Osteocyte (in vitro differentiated cells): ENCODE results near the gene RAVER1. TPM values are rescaled to one million over a fixed set of nuclear protein-coding genes. Genes with fewer than 3 reads are reported as not detected.
"Not testable (repeated sequence)": the region's sequence is repeated elsewhere in the genome, so short reads cannot be mapped to it uniquely, and the experiment has no call there.

Experiments used
- DNase-seq: peaks from one replicate; pipeline ENCODE4 v3.0.0; 2021; ENCODE audit warnings: mixed read lengths; ENCODE audit not compliant: unreplicated experiment; ENCODE audit errors: extremely low spot score
- H3K27ac Mint-ChIP-seq: one replicate; pipeline ENCODE4 v1.8.0; 2021; ENCODE audit warnings: mild to moderate bottlenecking, mixed read lengths; ENCODE audit not compliant: unreplicated experiment
- H3K27me3 Mint-ChIP-seq: one replicate; pipeline ENCODE4 v1.8.0; 2021; ENCODE audit warnings: mixed read lengths; ENCODE audit not compliant: unreplicated experiment
- H3K36me3 Mint-ChIP-seq: one replicate; pipeline ENCODE4 v1.8.0; 2021; ENCODE audit warnings: mixed read lengths; ENCODE audit not compliant: unreplicated experiment
- H3K4me1 Mint-ChIP-seq: one replicate; pipeline ENCODE4 v1.8.0; 2021; ENCODE audit warnings: mixed read lengths; ENCODE audit not compliant: unreplicated experiment
- H3K4me3 Mint-ChIP-seq: one replicate; pipeline ENCODE4 v1.8.0; 2021; ENCODE audit warnings: mild to moderate bottlenecking, moderate library complexity, mixed read lengths; ENCODE audit not compliant: unreplicated experiment
- H3K9me3 Mint-ChIP-seq: one replicate; pipeline ENCODE4 v1.8.0; 2021; ENCODE audit warnings: mixed read lengths; ENCODE audit not compliant: unreplicated experiment
- total RNA-seq: library from RNA; stranded (reverse); gene quantifications from 2 replicates; pipeline ENCODE4 v1.2.1, GENCODE V29; 2021
- TF ChIP-seq, protein P1 (sequence below): fragments of 200-600 bp; sonication (generic); IDR thresholded peaks from 2 replicates; pipeline ENCODE4 v1.5.0; 2021; ENCODE audit warnings: antibody characterized with exemption, mild to moderate bottlenecking, moderate library complexity

The RAVER1 gene
- total RNA-seq, 1 donor from 2014 or later: 45.8 TPM

DNA sequence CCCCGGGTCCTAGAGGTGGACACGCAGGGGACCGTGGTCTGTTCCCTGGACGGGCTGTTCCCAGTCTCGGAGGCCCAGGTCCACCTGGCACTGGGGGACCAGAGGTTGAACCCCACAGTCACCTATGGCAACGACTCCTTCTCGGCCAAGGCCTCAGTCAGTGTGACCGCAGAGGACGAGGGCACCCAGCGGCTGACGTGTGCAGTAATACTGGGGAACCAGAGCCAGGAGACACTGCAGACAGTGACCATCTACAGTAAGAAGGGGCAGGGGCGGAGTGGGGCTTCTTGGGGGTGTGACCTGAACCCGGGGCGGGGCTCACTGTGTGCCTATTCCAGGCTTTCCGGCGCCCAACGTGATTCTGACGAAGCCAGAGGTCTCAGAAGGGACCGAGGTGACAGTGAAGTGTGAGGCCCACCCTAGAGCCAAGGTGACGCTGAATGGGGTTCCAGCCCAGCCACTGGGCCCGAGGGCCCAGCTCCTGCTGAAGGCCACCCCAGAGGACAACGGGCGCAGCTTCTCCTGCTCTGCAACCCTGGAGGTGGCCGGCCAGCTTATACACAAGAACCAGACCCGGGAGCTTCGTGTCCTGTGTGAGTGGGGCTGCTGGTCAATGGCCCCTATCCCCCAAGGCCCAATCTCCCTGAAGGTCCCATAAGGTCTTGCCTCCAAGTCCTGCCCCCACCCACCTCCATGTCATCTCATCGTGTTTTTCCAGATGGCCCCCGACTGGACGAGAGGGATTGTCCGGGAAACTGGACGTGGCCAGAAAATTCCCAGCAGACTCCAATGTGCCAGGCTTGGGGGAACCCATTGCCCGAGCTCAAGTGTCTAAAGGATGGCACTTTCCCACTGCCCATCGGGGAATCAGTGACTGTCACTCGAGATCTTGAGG lies 49.0 kb downstream of the RAVER1 start:
- no peak for DNase-seq
- Mint-ChIP-seq H3K9me3 (no peaks in the 10 kb centered on the region), H3K4me1 (peaks cover 12% of the 10 kb centered on the region), H3K27me3 (peaks cover 11% of the 10 kb centered on the region), H3K36me3 (peaks cover 17% of the 10 kb centered on the region), H3K27ac (no peak overlapping the region), H3K4me3 (no peak overlapping the region)
- TF ChIP-seq, protein P1, sequence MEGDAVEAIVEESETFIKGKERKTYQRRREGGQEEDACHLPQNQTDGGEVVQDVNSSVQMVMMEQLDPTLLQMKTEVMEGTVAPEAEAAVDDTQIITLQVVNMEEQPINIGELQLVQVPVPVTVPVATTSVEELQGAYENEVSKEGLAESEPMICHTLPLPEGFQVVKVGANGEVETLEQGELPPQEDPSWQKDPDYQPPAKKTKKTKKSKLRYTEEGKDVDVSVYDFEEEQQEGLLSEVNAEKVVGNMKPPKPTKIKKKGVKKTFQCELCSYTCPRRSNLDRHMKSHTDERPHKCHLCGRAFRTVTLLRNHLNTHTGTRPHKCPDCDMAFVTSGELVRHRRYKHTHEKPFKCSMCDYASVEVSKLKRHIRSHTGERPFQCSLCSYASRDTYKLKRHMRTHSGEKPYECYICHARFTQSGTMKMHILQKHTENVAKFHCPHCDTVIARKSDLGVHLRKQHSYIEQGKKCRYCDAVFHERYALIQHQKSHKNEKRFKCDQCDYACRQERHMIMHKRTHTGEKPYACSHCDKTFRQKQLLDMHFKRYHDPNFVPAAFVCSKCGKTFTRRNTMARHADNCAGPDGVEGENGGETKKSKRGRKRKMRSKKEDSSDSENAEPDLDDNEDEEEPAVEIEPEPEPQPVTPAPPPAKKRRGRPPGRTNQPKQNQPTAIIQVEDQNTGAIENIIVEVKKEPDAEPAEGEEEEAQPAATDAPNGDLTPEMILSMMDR: no peak

DNA sequence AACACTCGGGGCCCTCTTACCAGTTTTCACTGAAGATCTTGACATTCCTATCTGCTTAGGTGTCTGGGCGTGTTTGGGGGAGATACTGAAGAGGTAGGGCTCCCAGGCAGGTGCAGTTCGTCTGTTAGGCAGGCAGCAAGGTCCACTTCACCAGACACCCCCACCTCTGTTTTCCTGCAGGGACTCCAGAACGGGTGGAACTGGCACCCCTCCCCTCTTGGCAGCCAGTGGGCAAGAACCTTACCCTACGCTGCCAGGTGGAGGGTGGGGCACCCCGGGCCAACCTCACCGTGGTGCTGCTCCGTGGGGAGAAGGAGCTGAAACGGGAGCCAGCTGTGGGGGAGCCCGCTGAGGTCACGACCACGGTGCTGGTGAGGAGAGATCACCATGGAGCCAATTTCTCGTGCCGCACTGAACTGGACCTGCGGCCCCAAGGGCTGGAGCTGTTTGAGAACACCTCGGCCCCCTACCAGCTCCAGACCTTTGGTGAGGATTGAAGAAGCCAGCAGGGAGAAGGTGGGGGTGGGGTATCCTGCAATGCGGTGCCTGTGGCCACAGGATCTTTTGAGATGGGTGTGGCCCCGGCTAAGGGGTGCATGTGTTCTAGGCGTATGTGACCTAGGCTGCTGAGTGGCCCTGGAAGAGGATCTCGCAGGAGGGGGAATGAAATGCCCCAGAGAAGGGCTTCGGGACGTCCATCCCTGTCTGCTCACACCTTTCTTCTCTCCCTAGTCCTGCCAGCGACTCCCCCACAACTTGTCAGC lies 49.8 kb downstream of the RAVER1 start:
- TF ChIP-seq, protein P1: no peak
- Mint-ChIP-seq H3K27me3 (peaks cover 6% of the 10 kb centered on the region), H3K4me1 (peaks cover 4% of the 10 kb centered on the region), H3K36me3 (peaks cover 20% of the 10 kb centered on the region), H3K27ac (no peak overlapping the region), H3K9me3 (no peaks in the 10 kb centered on the region), H3K4me3 (no peak overlapping the region)
- DNase-seq: no peak

DNA sequence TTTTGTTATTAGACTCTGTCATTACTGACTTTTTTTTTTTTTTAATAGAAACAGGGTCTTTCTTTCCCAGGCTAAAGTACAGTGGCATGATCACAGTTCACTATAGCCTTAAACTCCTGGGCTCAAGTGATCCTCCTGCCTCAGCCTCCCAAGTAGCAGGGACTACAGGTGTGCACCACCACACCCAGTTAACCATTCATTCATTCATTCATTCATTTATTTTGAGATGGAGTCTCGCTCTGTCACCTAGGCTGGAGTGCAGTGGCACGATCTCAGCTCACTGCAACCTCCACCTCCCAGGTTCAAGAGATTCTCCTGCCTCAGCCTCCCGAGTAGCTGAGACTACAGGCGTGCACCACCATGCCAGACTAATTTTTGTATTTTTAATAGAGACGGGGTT lies 51.3 kb downstream of the RAVER1 start:
- not testable (repeated sequence) for H3K4me3 Mint-ChIP-seq, H3K27me3 Mint-ChIP-seq, H3K9me3 Mint-ChIP-seq, H3K4me1 Mint-ChIP-seq, H3K27ac Mint-ChIP-seq, DNase-seq
- peaks cover 20% of the 10 kb centered on the region for H3K36me3 Mint-ChIP-seq

DNA sequence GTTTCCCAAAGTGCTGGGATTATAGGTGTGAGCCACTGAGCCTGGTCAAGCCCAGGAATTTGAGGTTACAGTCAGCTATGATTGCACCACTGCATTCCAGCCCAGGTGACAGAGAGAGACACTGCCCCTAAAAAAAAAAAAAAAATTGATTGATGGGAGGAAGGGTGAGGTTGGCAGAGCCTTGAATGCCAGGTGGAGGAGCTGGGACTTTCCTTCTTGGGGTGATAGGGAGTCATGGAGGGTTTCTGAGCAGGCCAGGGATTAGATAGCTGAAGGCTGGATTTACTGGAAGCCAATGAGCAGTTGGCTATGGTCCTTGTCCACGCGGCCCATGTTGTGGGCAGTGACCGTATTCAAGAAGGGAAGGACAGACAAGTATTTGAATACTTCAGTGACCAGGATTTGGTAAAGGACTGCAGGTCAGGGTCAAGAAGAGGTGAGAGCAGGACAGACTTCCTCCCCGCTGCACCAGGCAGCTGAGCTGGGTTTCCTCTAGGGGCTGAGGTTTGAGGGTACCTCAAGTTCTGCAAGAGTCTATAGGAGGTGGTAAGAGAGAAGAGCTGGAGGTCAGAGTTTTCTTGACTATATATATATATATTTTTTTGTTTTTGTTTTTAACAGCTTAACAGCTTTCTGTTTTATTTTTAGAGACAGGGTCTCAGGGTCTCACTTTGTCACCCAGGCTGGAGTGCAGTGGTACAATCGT lies 53.4 kb downstream of the RAVER1 start:
- TF ChIP-seq, protein P1: no peak
- H3K27ac Mint-ChIP-seq: no peak overlapping the region
- H3K4me1 Mint-ChIP-seq: peaks cover 13% of the 10 kb centered on the region
- H3K9me3 Mint-ChIP-seq: no peaks in the 10 kb centered on the region
- H3K27me3 Mint-ChIP-seq: no peaks in the 10 kb centered on the region
- H3K36me3 Mint-ChIP-seq: peaks cover 13% of the 10 kb centered on the region
- H3K4me3 Mint-ChIP-seq: no peak overlapping the region
- DNase-seq: no peak

DNA sequence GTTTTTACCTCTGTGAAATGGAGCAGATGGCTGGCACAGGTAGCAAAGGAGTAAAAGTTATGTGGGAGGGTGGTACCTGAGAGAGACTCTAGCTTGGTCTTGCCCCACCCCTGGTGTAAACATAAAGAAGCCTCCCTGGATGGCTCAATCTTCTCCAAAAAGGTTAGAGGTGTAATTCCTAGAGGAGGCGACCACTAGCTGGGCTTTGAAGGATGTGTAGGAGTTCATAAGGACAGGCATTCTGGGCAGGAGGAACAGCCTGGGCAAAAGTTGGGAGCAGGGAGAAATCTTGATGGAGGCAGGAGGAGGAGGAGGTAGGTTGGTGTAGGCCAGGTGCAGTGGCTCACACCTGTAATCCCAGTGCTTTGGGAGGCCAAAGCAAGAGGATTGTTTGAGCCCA lies 54.4 kb downstream of the RAVER1 start:
- Mint-ChIP-seq H3K4me3 (no peak overlapping the region), H3K9me3 (no peaks in the 10 kb centered on the region), H3K4me1 (peaks cover 15% of the 10 kb centered on the region), H3K27me3 (no peaks in the 10 kb centered on the region), H3K36me3 (peaks cover 18% of the 10 kb centered on the region), H3K27ac (no peak overlapping the region)
- DNase-seq: no peak
- TF ChIP-seq, protein P1: no peak
